IMR-90 (cell line): ENCODE measurements around the gene DPEP1. TPM values are rescaled to one million over a fixed set of nuclear protein-coding genes. Genes with fewer than 3 reads are reported as not detected.

Source experiments
- ATAC-seq: fragments of 200-7000 bp; cut with Tn5 transposase; 2 replicates; pipeline ENCODE4 v1.9.1; 2020; ENCODE audit warnings: low read depth, mild to moderate bottlenecking, moderate library complexity
- BruUV-seq: library from RNA; stranded (reverse); fragments of 400-500 nt; replicated peaks from 2 replicates; lab custom pipeline; 2021; lab: Mats Ljungman, UMichigan
- CTCF ChIA-PET: fragments of 300-600 bp; formaldehyde crosslinking; extraction: SDS; loops from one replicate; lab custom pipeline; 2021; ENCODE audit warnings: antibody characterized with exemption; lab: Yijun Ruan, JAX
- POLR2A ChIA-PET: fragments of 300-600 bp; sonication (Branson Sonifier 250); formaldehyde crosslinking; loops from one replicate; lab custom pipeline; 2022; ENCODE audit warnings: antibody characterized with exemption; ENCODE audit not compliant: unreplicated experiment; lab: Charles Lee
- DNase-seq: peaks from one replicate; pipeline ENCODE4 v3.0.0; 2013
- H2AFZ ChIP-seq: replicated peaks from 2 replicates; pipeline ENCODE3; 2013; ENCODE audit warnings: low read length, mild to moderate bottlenecking; ENCODE audit not compliant: poor library complexity
- H2AK5ac ChIP-seq: 2 replicates; pipeline ENCODE4 v1.6.1; 2013; ENCODE audit warnings: low read depth, low read length, inconsistent platforms
- H2AK9ac ChIP-seq: replicated peaks from 2 replicates; pipeline ENCODE3; 2013; ENCODE audit warnings: mild to moderate bottlenecking, low read depth, low read length, moderate library complexity; ENCODE audit not compliant: poor library complexity
- H2BK120ac ChIP-seq: 2 replicates; pipeline ENCODE4 v1.6.1; 2013; ENCODE audit warnings: low read depth, low read length, inconsistent platforms
- H2BK15ac ChIP-seq: 3 replicates; pipeline ENCODE4 v1.6.1; 2013; ENCODE audit warnings: low read depth, low read length, inconsistent platforms
- H2BK20ac ChIP-seq: 2 replicates; pipeline ENCODE4 v1.6.1; 2013; ENCODE audit warnings: low read depth, mild to moderate bottlenecking, inconsistent platforms, low read length, moderate library complexity
- H2BK5ac ChIP-seq: 2 replicates; pipeline ENCODE4 v1.6.1; 2013; ENCODE audit warnings: mild to moderate bottlenecking, low read depth, low read length, inconsistent platforms; ENCODE audit not compliant: poor library complexity, severe bottlenecking
- H3K14ac ChIP-seq: replicated peaks from 2 replicates; pipeline ENCODE4 v1.6.1; 2013; ENCODE audit warnings: low read depth, low read length, inconsistent platforms
- H3K18ac ChIP-seq: 2 replicates; pipeline ENCODE4 v1.6.1; 2013; ENCODE audit warnings: low read depth, low read length, control low read depth
- H3K23ac ChIP-seq: 2 replicates; pipeline ENCODE4 v1.6.1; 2013; ENCODE audit warnings: low read depth, low read length, inconsistent platforms
- H3K27ac ChIP-seq: 2 replicates; pipeline ENCODE4 v1.5.1; 2013; ENCODE audit warnings: mild to moderate bottlenecking, control low read depth, low read length; ENCODE audit not compliant: insufficient read depth
- H3K27me3 ChIP-seq: 2 replicates; pipeline ENCODE4 v1.6.1; 2013; ENCODE audit warnings: low read length; ENCODE audit not compliant: control insufficient read depth, insufficient read depth
- H3K36me3 ChIP-seq: 2 replicates; pipeline ENCODE4 v1.6.1; 2013; ENCODE audit warnings: low read length, mixed read lengths; ENCODE audit not compliant: control insufficient read depth, insufficient read depth
- H3K4ac ChIP-seq: 2 replicates; pipeline ENCODE4 v1.6.1; 2013; ENCODE audit warnings: low read depth, low read length, inconsistent platforms
- H3K4me1 ChIP-seq: 2 replicates; pipeline ENCODE4 v1.6.1; 2013; ENCODE audit warnings: low read length, mixed read lengths; ENCODE audit not compliant: control insufficient read depth, insufficient read depth
- H3K4me2 ChIP-seq: 2 replicates; pipeline ENCODE4 v1.6.1; 2013; ENCODE audit warnings: low read depth, mild to moderate bottlenecking, control low read depth, low read length, moderate library complexity
- H3K4me3 ChIP-seq: 2 replicates; pipeline ENCODE4 v1.5.1; 2013; ENCODE audit warnings: low read depth, mild to moderate bottlenecking, control low read depth, low read length, moderate library complexity; ENCODE audit not compliant: insufficient read depth
- H3K56ac ChIP-seq: 2 replicates; pipeline ENCODE4 v1.6.1; 2013; ENCODE audit warnings: low read length, inconsistent platforms; ENCODE audit not compliant: insufficient read depth; ENCODE audit errors: extremely low read depth
- H3K79me1 ChIP-seq, 2 experiments: 2 replicates each; pipeline ENCODE4 v1.6.1; 2013; ENCODE audit warnings: low read length in 2 of 2, inconsistent platforms in 1 of 2, low read depth in 1 of 2
- H3K9ac ChIP-seq: 2 replicates; pipeline ENCODE4 v1.6.1; 2013; ENCODE audit warnings: low read depth, low read length, control low read depth
- H3K9me1 ChIP-seq: 2 replicates; pipeline ENCODE4 v1.6.1; 2013; ENCODE audit warnings: low read length, inconsistent platforms; ENCODE audit not compliant: insufficient read depth
- H3K9me3 ChIP-seq: 2 replicates; pipeline ENCODE4 v1.6.1; 2013; ENCODE audit warnings: low read length; ENCODE audit not compliant: control insufficient read depth, insufficient read depth
- H4K20me1 ChIP-seq: 2 replicates; pipeline ENCODE4 v1.6.1; 2013; ENCODE audit warnings: low read length, inconsistent platforms; ENCODE audit not compliant: insufficient read depth
- H4K5ac ChIP-seq: 2 replicates; pipeline ENCODE4 v1.6.1; 2013; ENCODE audit warnings: mild to moderate bottlenecking, low read depth, low read length, control low read depth
- H4K8ac ChIP-seq, 2 experiments: 2 replicates each; pipeline ENCODE4 v1.6.1; 2013; ENCODE audit warnings: low read depth in 2 of 2, low read length in 2 of 2, control low read depth in 1 of 2, inconsistent platforms in 1 of 2
- H4K91ac ChIP-seq: 2 replicates; pipeline ENCODE4 v1.6.1; 2013; ENCODE audit warnings: low read depth, low read length, inconsistent platforms; ENCODE audit not compliant: insufficient read depth
- CEBPB ChIP-seq: IDR thresholded peaks from 2 replicates; pipeline ENCODE4 v1.6.1; 2012; ENCODE audit warnings: low read depth, low read length, improper control_type of control experiment
- ELK1 ChIP-seq: fragments of 150-350 bp; IDR thresholded peaks from 2 replicates; pipeline ENCODE4 v1.6.1; 2016; ENCODE audit warnings: low read depth, mild to moderate bottlenecking, low read length, moderate library complexity, borderline replicate concordance
- FOS ChIP-seq: fragments of 150-350 bp; IDR thresholded peaks from 2 replicates; pipeline ENCODE4 v1.6.1; 2016; ENCODE audit warnings: low read depth, low read length
- MAFK ChIP-seq: IDR thresholded peaks from 2 replicates; pipeline ENCODE4 v1.6.1; 2012; ENCODE audit warnings: low read depth, low read length, improper control_type of control experiment
- MAZ ChIP-seq: IDR thresholded peaks from 2 replicates; pipeline ENCODE4 v1.6.1; 2012; ENCODE audit warnings: low read depth, mild to moderate bottlenecking, low read length, improper control_type of control experiment, moderate library complexity, borderline replicate concordance
- MXI1 ChIP-seq: IDR thresholded peaks from 2 replicates; pipeline ENCODE4 v1.6.1; 2012; ENCODE audit warnings: low read depth, mild to moderate bottlenecking, low read length, moderate library complexity, borderline replicate concordance
- NFE2L2 ChIP-seq: fragments of 150-350 bp; IDR thresholded peaks from 2 replicates; pipeline ENCODE4 v1.6.1; 2016; ENCODE audit warnings: low read depth, mild to moderate bottlenecking, low read length
- POLR2A ChIP-seq: IDR thresholded peaks from 2 replicates; pipeline ENCODE4 v1.6.1; 2012; ENCODE audit warnings: mild to moderate bottlenecking, low read depth, low read length
- RAD21 ChIP-seq: IDR thresholded peaks from 2 replicates; pipeline ENCODE4 v1.6.1; 2012; ENCODE audit warnings: low read length, improper control_type of control experiment
- RCOR1 ChIP-seq: IDR thresholded peaks from 2 replicates; pipeline ENCODE4 v1.6.1; 2012; ENCODE audit warnings: mild to moderate bottlenecking, low read length, improper control_type of control experiment; ENCODE audit not compliant: insufficient replicate concordance
- SMC3 ChIP-seq: fragments of 150-350 bp; IDR thresholded peaks from 2 replicates; pipeline ENCODE4 v1.6.1; 2016; ENCODE audit warnings: low read depth, mild to moderate bottlenecking, antibody characterized with exemption, low read length, moderate library complexity
- WGBS, 2 experiments: methylation state at CpG; one replicate each; pipeline versions ENCODE4 v1.1.5 to v1.1.7; 2013; ENCODE audit warnings: missing lambda C conversion rate in 2 of 2; ENCODE audit not compliant: insufficient read length in 1 of 2; ENCODE audit errors: extremely low coverage in 2 of 2; 5-methylcytosine and 5-hydroxymethylcytosine counted together
- dilution Hi-C: fragments of 300-500 bp; cut with HindIII; formaldehyde crosslinking; loops from one replicate; pipeline ENCODE4 v1.14.3; 2018; ENCODE audit warnings: low sequenced_read_pairs; ENCODE audit not compliant: unreplicated experiment
- in situ Hi-C: fragments of 300-500 bp; cut with MboI; formaldehyde crosslinking; loops from 3 replicates; pipeline ENCODE4 v1.14.3; 2019; ENCODE audit warnings: low sequenced_read_pairs, inconsistent platforms, mixed read lengths
- intact Hi-C: fragments of 100-400 bp; cut with micrococcal nuclease; formaldehyde crosslinking; loops from 2 replicates; pipeline ENCODE4 v1.10.0; 2022
- polyA plus RNA-seq, 3 experiments: library from polyadenylated mRNA; depleted of rRNA; stranded (reverse); fragments of >200 nt; gene quantifications; 2 replicates each; pipeline ENCODE4 v1.2.3, GENCODE V29; 2012; ENCODE audit warnings: low replicate concordance in 1 of 3
- total RNA-seq: library from RNA; depleted of rRNA; stranded (reverse); fragments of >200 nt; gene quantifications from 2 replicates; pipeline ENCODE4 v1.2.3, GENCODE V29; 2012
- TF ChIP-seq, protein P1 (sequence below): conservative IDR thresholded peaks from 2 replicates; pipeline ENCODE4 v1.5.1; 2012; ENCODE audit warnings: mild to moderate bottlenecking, low read depth, low read length, improper control_type of control experiment

Gene DPEP1
- total and polyA plus RNA-seq, 2 of the 4 experiments (the other 2 are of a cell fraction): not detected

GRCh38 chr16:89636663-89637062 is 23.2 kb downstream of the DPEP1 start:
- no peaks in the 10 kb centered on the region for H3K79me1 ChIP-seq
- no peak overlapping the region for H2BK5ac ChIP-seq
- H3K14ac ChIP-seq: no peak overlapping the region
- H4K5ac ChIP-seq: no peak overlapping the region
- H3K18ac ChIP-seq: no peak overlapping the region
- no peak overlapping the region for H2BK120ac ChIP-seq
- no peak overlapping the region for H2AK5ac ChIP-seq
- no peaks in the 10 kb centered on the region for H3K9me3 ChIP-seq
- dilution Hi-C loops (no loop called here), intact Hi-C loops (no loop called here), in situ Hi-C loops (no loop called here)
- H3K9me1 ChIP-seq: no peaks in the 10 kb centered on the region; the same call in 1 of the 2 replicates
- POLR2A ChIA-PET: no interaction called here
- H3K4me3 ChIP-seq: no peak overlapping the region
- no peak overlapping the region for H3K27ac ChIP-seq
- no peak overlapping the region for H3K9ac ChIP-seq
- no peaks in the 10 kb centered on the region for H4K20me1 ChIP-seq
- H4K8ac ChIP-seq: no peak overlapping the region
- H2AFZ ChIP-seq: peak overlapping the region; percentile 21
- 87% methylated on average over 4 of the region's 12 CpGs; no CpG with 5 or more reads in 1 of the 2 experiments for WGBS, 2 experiments
- no peak overlapping the region for H3K4ac ChIP-seq
- DNase-seq (no peak), ATAC-seq (no peak)
- BruUV-seq: no TSS peak
- H3K27me3 ChIP-seq: peaks cover 20% of the 10 kb centered on the region
- H3K56ac ChIP-seq: no peak overlapping the region
- no peak overlapping the region for H2BK15ac ChIP-seq
- no peak overlapping the region for H3K4me2 ChIP-seq
- peaks cover 7% of the 10 kb centered on the region for H3K4me1 ChIP-seq
- H3K36me3 ChIP-seq: no peaks in the 10 kb centered on the region
- H3K23ac ChIP-seq: no peak overlapping the region
- CTCF ChIA-PET: no interaction called here
- TF ChIP-seq POLR2A (no peak), ELK1 (no peak), NFE2L2 (no peak), SMC3 (no peak), MAFK (no peak), RAD21 (no peak), RCOR1 (no peak), MXI1 (no peak), FOS (no peak), CEBPB (no peak), MAZ (no peak)
- TF ChIP-seq, protein P1, sequence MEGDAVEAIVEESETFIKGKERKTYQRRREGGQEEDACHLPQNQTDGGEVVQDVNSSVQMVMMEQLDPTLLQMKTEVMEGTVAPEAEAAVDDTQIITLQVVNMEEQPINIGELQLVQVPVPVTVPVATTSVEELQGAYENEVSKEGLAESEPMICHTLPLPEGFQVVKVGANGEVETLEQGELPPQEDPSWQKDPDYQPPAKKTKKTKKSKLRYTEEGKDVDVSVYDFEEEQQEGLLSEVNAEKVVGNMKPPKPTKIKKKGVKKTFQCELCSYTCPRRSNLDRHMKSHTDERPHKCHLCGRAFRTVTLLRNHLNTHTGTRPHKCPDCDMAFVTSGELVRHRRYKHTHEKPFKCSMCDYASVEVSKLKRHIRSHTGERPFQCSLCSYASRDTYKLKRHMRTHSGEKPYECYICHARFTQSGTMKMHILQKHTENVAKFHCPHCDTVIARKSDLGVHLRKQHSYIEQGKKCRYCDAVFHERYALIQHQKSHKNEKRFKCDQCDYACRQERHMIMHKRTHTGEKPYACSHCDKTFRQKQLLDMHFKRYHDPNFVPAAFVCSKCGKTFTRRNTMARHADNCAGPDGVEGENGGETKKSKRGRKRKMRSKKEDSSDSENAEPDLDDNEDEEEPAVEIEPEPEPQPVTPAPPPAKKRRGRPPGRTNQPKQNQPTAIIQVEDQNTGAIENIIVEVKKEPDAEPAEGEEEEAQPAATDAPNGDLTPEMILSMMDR: no peak
- no peak overlapping the region for H2BK20ac ChIP-seq
- peak overlapping the region; percentile 72 for H2AK9ac ChIP-seq
- H4K91ac ChIP-seq: no peak overlapping the region
